GM23248 (cell line): ENCODE measurements around the gene FHAD1. TPM values are rescaled to one million over a fixed set of nuclear protein-coding genes. Genes with fewer than 3 reads are reported as not detected.

ENCODE experiments used
- DNase-seq: peaks from one replicate; pipeline ENCODE4 v3.0.0-alpha.2; 2015
- H2AFZ ChIP-seq: fragments of 200-600 bp; sonication (generic); 2 replicates; pipeline ENCODE4 v1.6.1; 2016; ENCODE audit warnings: antibody characterized with exemption
- H3F3A ChIP-seq: fragments of 200-600 bp; sonication (generic); 2 replicates; pipeline ENCODE4 v1.6.1; 2016; ENCODE audit warnings: mild to moderate bottlenecking, antibody characterized with exemption, mixed run types; ENCODE audit not compliant: insufficient read depth
- H3K27ac ChIP-seq: fragments of 200-600 bp; sonication (generic); 2 replicates; pipeline ENCODE4 v1.5.1; 2016; ENCODE audit warnings: mild to moderate bottlenecking
- H3K27me3 ChIP-seq: fragments of 200-600 bp; sonication (generic); replicated peaks from 2 replicates; pipeline ENCODE4 v1.6.1; 2016; ENCODE audit warnings: mild to moderate bottlenecking; ENCODE audit not compliant: insufficient read depth
- H3K36me3 ChIP-seq: fragments of 200-600 bp; sonication (generic); 2 replicates; pipeline ENCODE4 v1.6.1; 2016; ENCODE audit warnings: low read depth, mild to moderate bottlenecking
- H3K4me1 ChIP-seq: fragments of 200-600 bp; sonication (generic); 2 replicates; pipeline ENCODE4 v1.6.1; 2016; ENCODE audit warnings: mild to moderate bottlenecking; ENCODE audit not compliant: insufficient read depth
- H3K4me2 ChIP-seq: fragments of 200-600 bp; sonication (generic); one replicate; pipeline ENCODE4 v1.6.1; 2016; ENCODE audit warnings: mild to moderate bottlenecking; ENCODE audit not compliant: unreplicated experiment
- H3K4me3 ChIP-seq: fragments of 200-600 bp; sonication (generic); 2 replicates; pipeline ENCODE4 v1.5.1; 2016; ENCODE audit warnings: mild to moderate bottlenecking
- H3K79me2 ChIP-seq: fragments of 200-600 bp; sonication (generic); 2 replicates; pipeline ENCODE4 v1.6.1; 2016; ENCODE audit warnings: mild to moderate bottlenecking; ENCODE audit not compliant: insufficient read depth
- H3K9ac ChIP-seq: fragments of 200-600 bp; sonication (generic); 2 replicates; pipeline ENCODE4 v1.6.1; 2016; ENCODE audit warnings: mild to moderate bottlenecking
- H3K9me2 ChIP-seq: fragments of 200-600 bp; sonication (generic); 2 replicates; pipeline ENCODE4 v1.6.1; 2016; ENCODE audit warnings: mixed run types, mild to moderate bottlenecking, moderate library complexity; ENCODE audit not compliant: insufficient read depth
- H3K9me3 ChIP-seq: fragments of 200-600 bp; sonication (generic); one replicate; pipeline ENCODE4 v1.6.1; 2017; ENCODE audit warnings: low read depth
- H4K20me1 ChIP-seq: fragments of 200-600 bp; sonication (generic); 2 replicates; pipeline ENCODE4 v1.6.0; 2016; ENCODE audit not compliant: insufficient read depth
- EZH2 ChIP-seq: fragments of 200-600 bp; sonication (generic); IDR thresholded peaks from 2 replicates; pipeline ENCODE4 v1.6.1; 2018; ENCODE audit warnings: antibody characterized with exemption, mild to moderate bottlenecking; ENCODE audit not compliant: insufficient read depth, poor library complexity, severe bottlenecking
- EZH2phosphoT487 ChIP-seq: fragments of 200-600 bp; sonication (generic); IDR thresholded peaks from 2 replicates; pipeline ENCODE4 v1.6.1; 2018; ENCODE audit warnings: antibody characterized with exemption, moderate library complexity, mild to moderate bottlenecking, low read depth; ENCODE audit not compliant: insufficient read depth
- WGBS, 2 experiments: methylation state at CpG; one replicate each; pipeline ENCODE4 v1.1.6; 2015 to 2017; ENCODE audit warnings: low lambda C conversion rate in 2 of 2, low coverage in 1 of 2; ENCODE audit errors: missing lambda C conversion rate in 2 of 2; 5-methylcytosine and 5-hydroxymethylcytosine counted together
- in situ Hi-C: fragments of 300-500 bp; cut with MboI; formaldehyde crosslinking; loops from 2 replicates; pipeline ENCODE4 v1.15.0; 2020
- polyA plus RNA-seq: library from polyadenylated mRNA; unstranded; fragments of >200 nt; fragmentation: Nextera tagmentation; extraction: Ambion mirVana; gene quantifications from 2 replicates; pipeline ENCODE4 v1.2.1, GENCODE V29; 2016
- total RNA-seq: library from RNA; depleted of rRNA; stranded (reverse); fragments of >200 nt; shearing (Covaris generic); gene quantifications from 2 replicates; pipeline ENCODE4 v1.2.3, GENCODE V29; 2014

Gene FHAD1
- total and polyA plus RNA-seq, 2 experiments from 2014 or later = 0.24 TPM; not detected in 1

DNA sequence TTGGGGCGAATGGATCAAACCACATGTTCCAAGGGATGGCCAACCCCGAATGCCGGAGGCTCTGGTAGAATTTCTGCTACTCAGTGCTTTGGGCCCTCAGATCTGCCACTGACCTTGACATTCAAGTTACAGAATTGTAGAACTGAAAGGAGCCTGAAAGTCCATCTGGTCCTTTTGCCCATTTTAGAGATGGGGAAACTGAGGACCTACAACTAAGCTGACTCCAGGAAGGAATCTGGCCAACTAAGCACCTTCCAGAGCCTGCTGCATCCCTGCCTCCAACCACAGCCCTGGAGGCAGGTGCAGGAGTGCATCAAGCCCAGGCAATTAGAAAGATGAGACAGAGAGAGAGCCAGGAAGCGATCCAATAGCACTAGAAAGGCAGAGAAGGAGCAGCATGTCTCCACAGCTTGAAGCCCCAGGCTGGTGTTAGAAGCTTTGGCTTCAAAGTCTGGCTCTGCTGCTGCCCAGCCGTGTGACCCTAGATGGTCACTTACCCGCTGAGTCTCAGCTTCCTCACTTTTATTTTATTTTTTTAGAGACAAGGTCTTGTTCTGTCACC, 189.9 kb downstream of the FHAD1 start:
- H3K9ac ChIP-seq = no peak overlapping the region
- in situ Hi-C loops = loop anchor here (25.0 kb wide), 1 partner anchor 300 kb away; no protein-coding TSS in a partner anchor
- H3K9me3 ChIP-seq = no peaks in the 10 kb centered on the region
- H3K79me2 ChIP-seq = no peaks in the 10 kb centered on the region
- H3K4me1 ChIP-seq = peaks cover 10% of the 10 kb centered on the region
- H3K27ac ChIP-seq = no peak overlapping the region
- H3K36me3 ChIP-seq = no peaks in the 10 kb centered on the region
- no peak overlapping the region for H3K4me2 ChIP-seq
- TF ChIP-seq EZH2 (no peak), EZH2phosphoT487 (no peak)
- no peaks in the 10 kb centered on the region for H3K9me2 ChIP-seq
- H3K27me3 ChIP-seq = no peaks in the 10 kb centered on the region
- DNase-seq = no peak
- H3K4me3 ChIP-seq = no peak overlapping the region
- H3F3A ChIP-seq = peaks cover 4% of the 10 kb centered on the region; the same call in 1 of the 2 replicates
- no peak overlapping the region for H2AFZ ChIP-seq
- H4K20me1 ChIP-seq = no peaks in the 10 kb centered on the region
- WGBS, 2 experiments = 90 to 91% methylated on average over 6 of the region's 6 CpGs

DNA sequence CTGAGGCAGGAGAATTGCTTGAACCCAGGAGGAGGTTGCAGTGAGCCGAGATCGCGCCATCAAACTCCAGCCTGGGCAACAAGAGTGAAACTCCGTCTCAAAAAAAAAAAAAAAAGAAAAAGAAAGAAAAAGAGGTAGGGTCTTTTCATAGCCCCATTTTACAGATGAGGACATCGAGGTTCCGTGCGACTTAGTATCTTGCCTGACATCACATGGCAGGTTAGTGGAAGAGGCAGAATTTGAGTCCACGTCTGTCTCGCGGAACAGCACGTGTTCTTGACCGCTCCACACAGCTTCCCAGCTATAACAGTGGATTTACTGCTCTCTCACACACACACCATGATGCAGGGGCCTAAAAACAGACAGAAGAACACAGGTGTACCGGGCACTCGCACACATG, 192.3 kb downstream of the FHAD1 start:
- Histone ChIP-seq H3K27me3 (no peaks in the 10 kb centered on the region), H3K36me3 (no peaks in the 10 kb centered on the region), H3K79me2 (no peaks in the 10 kb centered on the region), H3K27ac (no peak overlapping the region), H3K4me3 (no peak overlapping the region), H3K4me1 (0 out of 2 replicates have a peak, but pooled peaks cover 3% of the 10 kb centered on the region), H2AFZ (no peak overlapping the region), H3F3A (no peaks in the 10 kb centered on the region), H3K9me3 (no peaks in the 10 kb centered on the region), H3K4me2 (no peak overlapping the region), H4K20me1 (no peaks in the 10 kb centered on the region), H3K9me2 (no peaks in the 10 kb centered on the region), H3K9ac (no peak overlapping the region)
- DNase-seq = no peak
- WGBS, 2 experiments = 93 to 96% methylated on average over 14 of the region's 14 CpGs
- in situ Hi-C loops = loop anchor here (25.0 kb wide), 1 partner anchor 302 kb away; no protein-coding TSS in a partner anchor
- TF ChIP-seq EZH2 = no peak
- TF ChIP-seq EZH2phosphoT487 = no peak

DNA sequence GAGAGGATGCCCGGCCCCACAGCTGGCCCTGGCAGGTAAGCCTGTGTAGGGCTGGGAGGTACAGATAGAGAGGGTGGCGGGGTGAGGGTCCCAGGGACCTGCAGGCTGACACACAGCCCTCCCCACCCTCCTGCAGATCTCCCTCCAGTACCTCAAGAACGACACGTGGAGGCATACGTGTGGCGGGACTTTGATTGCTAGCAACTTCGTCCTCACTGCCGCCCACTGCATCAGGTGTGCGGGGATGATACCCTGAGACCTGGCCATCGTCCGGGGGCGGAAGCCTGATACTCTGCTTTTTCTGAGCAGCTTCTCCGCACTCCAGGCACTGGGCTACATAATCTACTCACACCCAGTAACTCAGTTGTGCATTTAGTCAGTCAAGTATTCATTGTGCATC, 193.3 kb downstream of the FHAD1 start:
- H3K27me3 ChIP-seq = no peaks in the 10 kb centered on the region
- H3F3A ChIP-seq = no peaks in the 10 kb centered on the region
- H3K9me3 ChIP-seq = no peaks in the 10 kb centered on the region
- no peaks in the 10 kb centered on the region for H3K9me2 ChIP-seq
- no peak overlapping the region for H2AFZ ChIP-seq
- no peak overlapping the region for H3K9ac ChIP-seq
- no peaks in the 10 kb centered on the region for H3K36me3 ChIP-seq
- DNase-seq = no peak
- in situ Hi-C loops = loop anchor here (25.0 kb wide), 1 partner anchor 303 kb away; no protein-coding TSS in a partner anchor
- H4K20me1 ChIP-seq = no peaks in the 10 kb centered on the region
- H3K79me2 ChIP-seq = no peaks in the 10 kb centered on the region
- 86 to 87% methylated on average over 13 of the region's 13 CpGs for WGBS, 2 experiments
- H3K27ac ChIP-seq = no peak overlapping the region
- no peaks in the 10 kb centered on the region for H3K4me1 ChIP-seq
- no peak for TF ChIP-seq EZH2phosphoT487
- TF ChIP-seq EZH2 = no peak
- no peak overlapping the region for H3K4me2 ChIP-seq
- no peak overlapping the region for H3K4me3 ChIP-seq

DNA sequence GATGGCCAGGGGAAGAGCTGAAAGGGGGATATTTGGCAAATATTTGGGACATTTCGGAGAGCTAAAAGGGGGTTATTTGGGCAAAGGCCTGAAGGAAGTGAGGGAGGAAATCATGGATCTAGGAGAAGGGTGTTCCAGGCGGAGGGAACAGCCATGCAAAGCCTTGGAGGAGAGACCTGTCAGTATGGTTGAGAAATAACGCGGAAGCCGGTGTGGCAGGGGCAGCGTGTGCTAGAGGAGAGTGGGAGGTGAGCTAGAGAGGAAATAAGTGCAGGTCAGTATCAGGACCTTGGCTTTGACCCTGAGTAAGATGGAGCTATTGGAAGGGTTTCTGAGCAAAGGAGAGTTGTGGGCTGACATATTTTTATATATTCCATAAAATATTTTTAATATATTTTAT, 194.2 kb downstream of the FHAD1 start:
- Histone ChIP-seq H4K20me1 (no peaks in the 10 kb centered on the region), H3K4me1 (no peaks in the 10 kb centered on the region), H3F3A (no peaks in the 10 kb centered on the region), H3K9ac (no peak overlapping the region), H3K9me3 (no peaks in the 10 kb centered on the region), H2AFZ (no peak overlapping the region), H3K4me3 (no peak overlapping the region), H3K4me2 (no peak overlapping the region), H3K27ac (no peak overlapping the region), H3K79me2 (no peaks in the 10 kb centered on the region), H3K36me3 (no peaks in the 10 kb centered on the region), H3K9me2 (no peaks in the 10 kb centered on the region), H3K27me3 (no peaks in the 10 kb centered on the region)
- TF ChIP-seq EZH2 = no peak
- TF ChIP-seq EZH2phosphoT487 = no peak
- in situ Hi-C loops = loop anchor here (25.0 kb wide), 1 partner anchor 304 kb away; no protein-coding TSS in a partner anchor
- 72 to 73% methylated on average over 6 of the region's 6 CpGs for WGBS, 2 experiments
- DNase-seq = no peak
